PC-3 (cell line): ENCODE data around the gene POLR2E.

Experiments
- EZH2 ChIP-seq: fragments of 300-600 bp; sonication (generic); IDR thresholded peaks from one replicate; pipeline ENCODE4 v1.6.1; 2017; ENCODE audit warnings: antibody characterized with exemption, mild to moderate bottlenecking, low read length; ENCODE audit not compliant: unreplicated experiment
- TF ChIP-seq, protein P1 (sequence below): fragments of 300-600 bp; sonication (generic); conservative IDR thresholded peaks from 2 replicates; pipeline ENCODE4 v1.5.1; 2017; ENCODE audit warnings: antibody characterized with exemption, low read depth, mild to moderate bottlenecking, low read length

DNA sequence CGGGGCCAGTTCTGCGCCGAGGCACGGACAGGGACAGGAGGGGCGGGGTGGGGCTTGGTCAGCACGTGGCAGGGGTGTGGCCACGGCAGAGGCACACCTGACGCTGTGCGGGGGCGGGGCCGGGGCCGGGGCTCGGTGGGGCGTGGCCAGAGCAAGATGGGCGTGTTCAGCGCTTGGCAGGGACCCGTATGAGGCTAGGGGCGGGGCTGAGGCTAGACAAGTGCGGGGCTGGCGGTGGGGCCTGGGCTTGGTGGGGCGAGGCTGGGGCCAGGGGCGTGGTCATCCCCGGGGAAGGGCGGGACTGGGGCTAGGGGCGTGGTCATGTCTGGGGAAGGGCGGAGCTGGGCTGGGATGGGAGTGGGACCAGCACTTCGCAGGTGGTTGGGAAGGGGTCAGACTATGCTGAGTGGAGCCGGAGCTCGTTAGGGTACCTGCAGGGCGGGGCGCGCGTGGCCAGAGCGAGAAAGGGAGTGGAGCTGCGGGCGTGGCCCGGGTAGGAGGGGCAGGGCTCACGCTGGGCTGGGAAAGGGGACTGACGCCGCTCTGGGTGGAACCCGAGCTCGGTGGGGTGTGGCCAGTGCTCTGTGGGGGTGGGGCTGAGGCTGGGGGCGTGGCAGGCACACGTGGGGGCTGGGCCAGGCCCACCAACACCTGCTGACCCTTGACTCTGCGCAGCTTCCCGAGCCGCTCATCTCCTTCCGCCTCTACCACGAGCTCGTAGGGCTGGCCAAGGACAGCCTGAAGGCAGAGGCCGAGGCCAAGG lies 12.8 kb downstream of the POLR2E start:
- TF ChIP-seq, protein P1, sequence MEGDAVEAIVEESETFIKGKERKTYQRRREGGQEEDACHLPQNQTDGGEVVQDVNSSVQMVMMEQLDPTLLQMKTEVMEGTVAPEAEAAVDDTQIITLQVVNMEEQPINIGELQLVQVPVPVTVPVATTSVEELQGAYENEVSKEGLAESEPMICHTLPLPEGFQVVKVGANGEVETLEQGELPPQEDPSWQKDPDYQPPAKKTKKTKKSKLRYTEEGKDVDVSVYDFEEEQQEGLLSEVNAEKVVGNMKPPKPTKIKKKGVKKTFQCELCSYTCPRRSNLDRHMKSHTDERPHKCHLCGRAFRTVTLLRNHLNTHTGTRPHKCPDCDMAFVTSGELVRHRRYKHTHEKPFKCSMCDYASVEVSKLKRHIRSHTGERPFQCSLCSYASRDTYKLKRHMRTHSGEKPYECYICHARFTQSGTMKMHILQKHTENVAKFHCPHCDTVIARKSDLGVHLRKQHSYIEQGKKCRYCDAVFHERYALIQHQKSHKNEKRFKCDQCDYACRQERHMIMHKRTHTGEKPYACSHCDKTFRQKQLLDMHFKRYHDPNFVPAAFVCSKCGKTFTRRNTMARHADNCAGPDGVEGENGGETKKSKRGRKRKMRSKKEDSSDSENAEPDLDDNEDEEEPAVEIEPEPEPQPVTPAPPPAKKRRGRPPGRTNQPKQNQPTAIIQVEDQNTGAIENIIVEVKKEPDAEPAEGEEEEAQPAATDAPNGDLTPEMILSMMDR: no peak
- no peak for TF ChIP-seq EZH2
